ENCODE data around the gene BEGAIN.

The BEGAIN gene

GRCh38 chr14:100567877-100568163 lies 19.4 kb downstream of the BEGAIN start:
- no peak for DNase-seq (ENCODE audit: low read depth in 2 of 2)

GRCh38 chr14:100567009-100567876 lies 20.0 kb downstream of the BEGAIN start:
- DNase-seq (ENCODE audit: low read depth in 2 of 2): no peak

- DNase-seq (ENCODE audit: low read depth in 2 of 2): no peak
Measured at GRCh38 chr14:100566586-100566985, 20.6 kb downstream of the BEGAIN start.

- DNase-seq (ENCODE audit: low read depth in 2 of 2): no peak
Measured at GRCh38 chr14:100566119-100566518, 21.1 kb downstream of the BEGAIN start.

- DNase-seq (ENCODE audit: low read depth in 2 of 2): no peak
Measured at GRCh38 chr14:100565650-100566049, 21.6 kb downstream of the BEGAIN start.

- no peak for DNase-seq (ENCODE audit: low read depth in 2 of 2)
Measured at GRCh38 chr14:100564512-100564911, 22.7 kb downstream of the BEGAIN start.

GRCh38 chr14:100562751-100563150 lies 24.5 kb downstream of the BEGAIN start:
- no peak for DNase-seq (ENCODE audit: low read depth in 2 of 2)

- DNase-seq (ENCODE audit: low read depth in 2 of 2): no peak
Measured at GRCh38 chr14:100561005-100561404, 26.2 kb downstream of the BEGAIN start.

GRCh38 chr14:100560471-100560870 lies 26.7 kb downstream of the BEGAIN start:
- DNase-seq (ENCODE audit: low read depth in 2 of 2): no peak

- DNase-seq (ENCODE audit: low read depth in 2 of 2): no peak
Measured at GRCh38 chr14:100559455-100559854, 27.8 kb downstream of the BEGAIN start.

GRCh38 chr14:100558966-100559365 lies 28.3 kb downstream of the BEGAIN start:
- DNase-seq (ENCODE audit: low read depth in 2 of 2): no peak

- DNase-seq (ENCODE audit: low read depth in 2 of 2): no peak
Measured at GRCh38 chr14:100558226-100558625, 29.0 kb downstream of the BEGAIN start.

- DNase-seq (ENCODE audit: low read depth in 2 of 2): no peak
Measured at GRCh38 chr14:100557658-100558057, 29.6 kb downstream of the BEGAIN start.

GRCh38 chr14:100556936-100557505 lies 30.2 kb downstream of the BEGAIN start:
- DNase-seq (ENCODE audit: low read depth in 2 of 2): no peak

GRCh38 chr14:100556140-100556475 lies 31.1 kb downstream of the BEGAIN start:
- DNase-seq (ENCODE audit: low read depth in 2 of 2): no peak

- DNase-seq (ENCODE audit: low read depth in 2 of 2): no peak
Measured at GRCh38 chr14:100555436-100556139, 31.6 kb downstream of the BEGAIN start.

GRCh38 chr14:100554696-100555320 lies 32.4 kb downstream of the BEGAIN start:
- DNase-seq (ENCODE audit: low read depth in 2 of 2): no peak

- DNase-seq (ENCODE audit: low read depth in 2 of 2): no peak
Measured at GRCh38 chr14:100554082-100554677, 33.0 kb downstream of the BEGAIN start.

- no peak for DNase-seq (ENCODE audit: low read depth in 2 of 2)
Measured at GRCh38 chr14:100553471-100553870, 33.7 kb downstream of the BEGAIN start.

- DNase-seq (ENCODE audit: low read depth in 2 of 2): no peak
Measured at GRCh38 chr14:100552524-100553125, 34.6 kb downstream of the BEGAIN start.

GRCh38 chr14:100551056-100551455 lies 36.2 kb downstream of the BEGAIN start:
- no peak for DNase-seq (ENCODE audit: low read depth in 2 of 2)
